Ishikawa (cell line): ENCODE results near the gene PAPSS2.

Experiments used
- CEBPB ChIP-seq: IDR thresholded peaks from 2 replicates; pipeline ENCODE4 v1.6.1; 2012
- CREB1 ChIP-seq: IDR thresholded peaks from 2 replicates; pipeline ENCODE4 v1.6.1; 2012; ENCODE audit warnings: low read depth
- EP300 ChIP-seq: IDR thresholded peaks from 2 replicates; pipeline ENCODE4 v1.6.1; 2012; ENCODE audit warnings: borderline replicate concordance
- FOXM1 ChIP-seq: IDR thresholded peaks from 2 replicates; pipeline ENCODE4 v1.6.1; 2012; ENCODE audit warnings: low read depth, borderline replicate concordance
- RAD21 ChIP-seq: IDR thresholded peaks from 2 replicates; pipeline ENCODE4 v1.6.1; 2012; ENCODE audit warnings: low read depth
- TAF1 ChIP-seq: IDR thresholded peaks from 2 replicates; pipeline ENCODE4 v1.6.1; 2012; ENCODE audit warnings: low read depth, mild to moderate bottlenecking
- TCF12 ChIP-seq: IDR thresholded peaks from 2 replicates; pipeline ENCODE4 v1.6.1; 2012; ENCODE audit warnings: low read depth
- ZBTB7A ChIP-seq: IDR thresholded peaks from 2 replicates; pipeline ENCODE4 v1.6.1; 2012; ENCODE audit warnings: low read depth
- TF ChIP-seq, protein P1 (sequence below): IDR thresholded peaks from 2 replicates; pipeline ENCODE4 v1.6.1; 2012

DNA sequence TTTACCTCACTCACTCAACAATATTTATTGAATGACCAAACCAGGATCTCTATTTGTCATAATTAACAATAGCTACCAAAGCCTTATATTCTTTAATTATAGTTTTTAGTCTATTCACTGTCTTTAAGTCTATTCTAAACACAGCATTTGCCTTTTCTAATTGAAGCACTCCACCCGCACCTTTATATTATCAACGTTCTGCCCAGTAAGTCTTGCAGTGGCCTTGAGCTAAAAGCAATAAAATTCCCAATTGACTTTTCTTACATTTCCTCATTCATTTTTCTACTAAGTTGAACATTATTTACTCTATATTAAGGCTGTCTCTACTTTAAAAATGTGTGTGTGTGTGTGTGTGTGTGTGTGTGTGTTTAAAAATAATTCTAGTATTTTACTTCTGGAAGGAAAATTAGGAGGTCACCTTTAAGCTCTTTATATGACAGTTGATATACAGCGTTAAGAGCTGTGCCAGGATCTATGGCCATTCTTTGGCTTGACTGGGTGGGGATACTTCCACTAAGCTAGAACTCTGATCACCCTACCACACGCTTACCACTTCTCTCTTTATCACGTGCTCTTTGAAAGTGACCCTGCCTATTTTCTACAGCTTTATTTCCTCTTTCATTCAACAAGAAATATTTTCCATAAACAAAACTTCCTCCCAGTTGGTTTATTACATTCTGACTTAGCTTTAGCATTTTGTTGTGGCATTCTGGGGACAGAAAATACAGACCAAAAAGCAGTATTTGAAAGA, 8.8 kb downstream of the PAPSS2 start:
- TF ChIP-seq FOXM1 (no peak), ZBTB7A (no peak), TCF12 (no peak), CEBPB (no peak), RAD21 (no peak), TAF1 (no peak), EP300 (no peak), CREB1 (no peak)
- TF ChIP-seq, protein P1, sequence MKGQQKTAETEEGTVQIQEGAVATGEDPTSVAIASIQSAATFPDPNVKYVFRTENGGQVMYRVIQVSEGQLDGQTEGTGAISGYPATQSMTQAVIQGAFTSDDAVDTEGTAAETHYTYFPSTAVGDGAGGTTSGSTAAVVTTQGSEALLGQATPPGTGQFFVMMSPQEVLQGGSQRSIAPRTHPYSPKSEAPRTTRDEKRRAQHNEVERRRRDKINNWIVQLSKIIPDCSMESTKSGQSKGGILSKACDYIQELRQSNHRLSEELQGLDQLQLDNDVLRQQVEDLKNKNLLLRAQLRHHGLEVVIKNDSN, result no peak
